GM19193 (cell line): Measurements from ENCODE around the gene ADGRB3.

ENCODE experiments used
- POLR2A ChIP-seq: IDR thresholded peaks from 4 replicates; pipeline ENCODE4 v1.6.1; 2011; ENCODE audit not compliant: insufficient read depth, insufficient read length; ENCODE audit errors: extremely low read depth

ADGRB3 gene

GRCh38 chr6:68838571-68838970 lies 203.5 kb downstream of the ADGRB3 start:
- TF ChIP-seq POLR2A, result no peak

DNA sequence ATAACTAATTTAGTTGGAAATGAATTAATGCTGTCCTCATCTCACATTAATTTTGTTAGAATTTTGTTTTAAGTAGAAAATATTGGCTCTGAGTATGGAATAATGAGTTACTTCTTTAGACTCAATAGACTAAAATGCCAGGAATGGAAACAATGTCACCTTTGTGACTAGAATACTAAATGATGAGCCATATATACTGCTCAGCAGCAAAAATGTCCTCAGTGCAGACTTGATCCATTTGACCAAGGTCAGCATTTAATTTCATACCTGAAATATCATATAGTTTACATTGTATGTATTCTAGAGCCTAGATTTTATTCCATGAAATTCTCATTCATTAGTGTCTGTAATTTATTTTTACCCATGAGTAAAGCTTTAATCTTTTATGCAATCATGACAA lies 217.7 kb downstream of the ADGRB3 start:
- TF ChIP-seq POLR2A, result no peak

DNA sequence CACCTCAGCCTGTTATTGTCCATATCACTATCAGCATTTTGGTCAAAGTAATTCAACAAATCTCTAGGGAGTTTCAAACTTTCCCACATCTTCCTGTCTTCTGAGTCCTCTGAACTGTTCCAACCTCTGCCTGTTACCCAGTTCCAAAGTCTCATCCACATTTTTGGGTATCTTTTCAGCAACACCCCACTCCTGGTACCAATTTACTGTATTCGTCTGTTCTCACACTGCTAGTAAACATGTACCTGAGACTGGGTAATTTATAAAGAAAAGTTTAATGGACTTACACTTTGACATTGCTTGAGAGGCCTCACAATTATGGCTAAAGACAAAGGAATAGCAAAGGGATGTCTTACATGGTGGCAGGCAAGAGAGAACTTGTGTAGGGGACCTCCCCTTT lies 224.2 kb downstream of the ADGRB3 start:
- no peak for TF ChIP-seq POLR2A

DNA sequence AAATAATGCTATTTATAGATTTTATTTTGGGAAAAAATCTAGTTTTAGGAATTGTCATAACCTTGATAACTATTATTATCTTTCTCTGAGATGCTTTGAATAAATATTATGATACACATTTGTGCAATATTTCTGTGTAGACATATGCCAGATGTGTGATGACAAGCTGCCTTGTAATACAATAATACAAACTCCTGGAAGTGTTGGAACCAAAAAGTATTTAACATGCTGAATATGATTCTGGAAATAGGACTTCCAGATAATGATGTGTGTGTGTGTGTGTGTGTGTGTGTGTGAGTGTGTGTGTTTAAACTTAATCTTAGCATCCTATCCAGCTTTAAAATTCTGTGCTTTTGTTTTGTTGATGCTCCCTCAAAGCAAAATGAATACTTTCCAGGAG lies 233.6 kb downstream of the ADGRB3 start:
- no peak for TF ChIP-seq POLR2A

- TF ChIP-seq POLR2A, result no peak
These were observed 238.2 kb downstream of the ADGRB3 start for GRCh38 chr6:68873236-68873635.

DNA sequence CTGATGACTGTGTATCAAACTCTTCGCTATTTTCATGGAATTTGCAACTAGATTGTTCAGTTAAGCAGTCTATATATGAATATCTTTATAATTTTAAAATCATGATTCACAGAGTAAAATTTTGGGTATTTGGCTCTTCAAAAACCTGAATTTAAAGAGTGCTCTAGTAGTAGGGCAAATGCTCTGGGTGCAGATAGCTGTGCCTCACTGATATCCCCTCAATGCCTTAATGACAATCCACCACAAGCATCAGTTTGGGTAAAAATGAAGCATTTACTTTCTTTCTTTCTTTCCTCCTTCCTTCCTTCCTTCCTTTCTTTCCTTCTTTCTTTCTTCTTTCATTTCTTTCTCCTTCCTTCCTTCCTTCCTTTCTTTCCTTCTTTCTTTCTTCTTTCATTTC lies 239.7 kb downstream of the ADGRB3 start:
- TF ChIP-seq POLR2A, result no peak

DNA sequence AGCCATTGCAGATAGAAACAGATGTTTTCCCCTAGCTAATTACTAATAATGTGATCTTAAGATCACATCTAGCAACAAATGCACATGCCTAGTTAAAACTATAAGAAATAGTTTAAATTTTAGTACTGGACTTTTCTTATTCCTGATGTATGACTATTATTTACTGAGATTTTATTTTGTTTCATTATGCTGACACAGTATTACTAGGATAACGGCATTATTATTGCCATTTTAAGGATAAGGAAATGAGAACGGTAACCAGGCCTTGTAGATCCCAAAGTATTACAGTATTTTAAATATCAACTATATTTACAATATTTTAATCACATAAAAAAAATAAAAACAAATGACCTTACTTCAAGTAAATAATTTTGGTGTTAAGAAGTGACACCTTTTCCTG lies 240.3 kb downstream of the ADGRB3 start:
- TF ChIP-seq POLR2A, result no peak

GRCh38 chr6:68876792-68877493 lies 241.9 kb downstream of the ADGRB3 start:
- TF ChIP-seq POLR2A, result no peak

GRCh38 chr6:68880050-68880813 lies 245.2 kb downstream of the ADGRB3 start:
- TF ChIP-seq POLR2A, result no peak

- TF ChIP-seq POLR2A, result no peak
These were observed 256.3 kb downstream of the ADGRB3 start for GRCh38 chr6:68891419-68891818.

- TF ChIP-seq POLR2A, result no peak
These were observed 257.4 kb downstream of the ADGRB3 start for GRCh38 chr6:68892452-68892851.

GRCh38 chr6:68895929-68896328 lies 260.8 kb downstream of the ADGRB3 start:
- no peak for TF ChIP-seq POLR2A

DNA sequence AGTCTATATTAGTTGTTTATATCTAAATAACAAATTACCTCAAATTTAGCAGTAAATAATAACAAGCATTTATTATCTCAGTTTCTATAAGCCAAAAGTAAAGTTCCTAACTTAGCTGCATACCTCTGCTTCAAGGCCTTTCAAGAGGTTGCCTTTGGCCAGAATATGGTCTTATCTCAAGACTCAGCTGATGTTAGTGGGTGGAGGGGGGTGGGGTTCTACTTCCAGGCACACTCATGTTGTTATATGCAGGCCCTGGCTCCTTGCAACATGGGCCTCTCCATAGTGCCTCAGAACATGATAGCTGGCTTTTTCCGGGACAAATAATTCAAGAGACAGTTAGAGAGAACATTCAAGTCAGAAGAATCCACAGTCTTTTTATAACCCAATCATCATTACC lies 266.0 kb downstream of the ADGRB3 start:
- TF ChIP-seq POLR2A, result no peak

- TF ChIP-seq POLR2A, result no peak
These were observed 276.3 kb downstream of the ADGRB3 start for GRCh38 chr6:68911334-68911733.

DNA sequence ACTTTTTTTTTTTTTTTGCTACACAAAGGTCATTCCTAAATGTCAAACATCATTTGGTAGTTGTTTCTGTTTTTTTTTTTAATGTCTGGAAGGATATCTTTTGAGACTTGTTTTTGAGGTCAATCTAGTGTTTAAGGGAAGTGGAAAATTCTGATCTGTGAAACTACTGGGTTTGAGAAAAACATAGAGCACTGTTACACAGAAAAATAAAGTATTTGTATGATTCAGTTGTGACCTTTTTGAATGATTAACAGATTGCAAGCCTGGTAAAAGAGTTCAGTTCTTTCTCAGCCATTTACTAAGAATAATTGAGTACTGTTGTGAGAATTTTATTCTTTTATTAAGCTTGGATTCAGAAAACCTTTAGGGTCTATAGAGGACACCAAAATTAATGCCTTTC lies 276.7 kb downstream of the ADGRB3 start:
- TF ChIP-seq POLR2A, result no peak

DNA sequence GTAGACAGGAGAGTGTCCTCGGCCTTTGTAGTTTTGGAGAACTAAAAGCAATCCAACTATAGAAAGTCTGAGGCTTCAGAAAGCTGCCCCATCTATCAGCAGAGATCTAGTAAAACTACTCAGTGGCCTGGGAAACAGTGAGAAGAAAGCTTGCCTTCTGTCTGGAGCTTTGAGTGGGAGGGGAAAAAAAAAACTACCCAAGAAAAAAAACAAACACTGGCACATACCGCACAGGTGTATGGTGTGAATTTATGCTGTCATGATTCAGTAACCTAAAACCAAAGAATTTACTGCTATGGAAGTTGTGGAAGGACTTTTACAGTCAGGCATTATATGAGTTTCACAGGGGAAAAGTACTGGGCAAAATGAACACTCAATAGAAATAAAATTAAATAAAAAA lies 280.5 kb downstream of the ADGRB3 start:
- TF ChIP-seq POLR2A, result no peak
